Measurements from ENCODE around the gene TARS2. TPM values are rescaled to one million over a fixed set of nuclear protein-coding genes. Genes with fewer than 3 reads are reported as not detected.

TARS2 gene
- total and polyA plus RNA-seq, 2 of the 13 experiments (the other 11 are each of a cell fraction or from before 2014, with no cell fraction given) = 21.3 to 22.8 TPM

DNA sequence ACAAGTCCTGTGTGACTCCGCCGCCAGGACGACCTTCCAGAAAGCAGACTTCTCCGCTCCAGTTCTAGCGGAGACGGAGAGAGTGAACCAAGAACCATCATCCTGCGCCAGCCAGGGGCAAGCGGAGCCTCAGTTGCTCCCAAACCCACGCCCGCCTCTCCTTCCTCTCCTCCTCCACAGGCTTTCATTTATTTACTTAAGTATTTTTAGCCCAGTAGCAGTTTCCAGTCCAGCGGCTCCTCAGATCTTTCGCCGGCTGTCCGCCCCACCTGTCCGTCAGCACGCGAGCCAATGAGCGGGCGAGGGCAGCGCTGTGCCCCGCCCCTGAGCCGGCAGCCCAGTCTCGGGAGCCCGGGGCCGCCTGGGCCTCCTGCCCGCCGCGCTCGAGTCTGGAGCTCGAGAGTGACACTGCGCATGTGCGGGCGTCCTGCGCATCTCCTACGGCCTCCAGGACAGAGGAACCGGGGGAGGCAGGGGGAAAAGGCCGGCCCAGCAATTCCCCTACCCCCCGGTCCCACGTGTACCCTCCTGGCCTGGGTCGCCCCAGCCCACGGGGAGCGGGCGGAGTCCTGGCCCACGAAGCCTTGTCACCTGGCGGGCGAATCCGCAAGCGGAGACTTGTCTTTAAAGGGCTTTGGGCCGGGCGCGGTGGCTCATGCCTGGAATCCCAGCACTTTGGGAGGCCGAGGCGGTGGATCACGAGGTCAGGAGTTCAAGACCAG is 28.3 kb downstream of the TARS2 start, which contains the start of gene FALEC (continued):
- TF ChIP-seq, protein P1, sequence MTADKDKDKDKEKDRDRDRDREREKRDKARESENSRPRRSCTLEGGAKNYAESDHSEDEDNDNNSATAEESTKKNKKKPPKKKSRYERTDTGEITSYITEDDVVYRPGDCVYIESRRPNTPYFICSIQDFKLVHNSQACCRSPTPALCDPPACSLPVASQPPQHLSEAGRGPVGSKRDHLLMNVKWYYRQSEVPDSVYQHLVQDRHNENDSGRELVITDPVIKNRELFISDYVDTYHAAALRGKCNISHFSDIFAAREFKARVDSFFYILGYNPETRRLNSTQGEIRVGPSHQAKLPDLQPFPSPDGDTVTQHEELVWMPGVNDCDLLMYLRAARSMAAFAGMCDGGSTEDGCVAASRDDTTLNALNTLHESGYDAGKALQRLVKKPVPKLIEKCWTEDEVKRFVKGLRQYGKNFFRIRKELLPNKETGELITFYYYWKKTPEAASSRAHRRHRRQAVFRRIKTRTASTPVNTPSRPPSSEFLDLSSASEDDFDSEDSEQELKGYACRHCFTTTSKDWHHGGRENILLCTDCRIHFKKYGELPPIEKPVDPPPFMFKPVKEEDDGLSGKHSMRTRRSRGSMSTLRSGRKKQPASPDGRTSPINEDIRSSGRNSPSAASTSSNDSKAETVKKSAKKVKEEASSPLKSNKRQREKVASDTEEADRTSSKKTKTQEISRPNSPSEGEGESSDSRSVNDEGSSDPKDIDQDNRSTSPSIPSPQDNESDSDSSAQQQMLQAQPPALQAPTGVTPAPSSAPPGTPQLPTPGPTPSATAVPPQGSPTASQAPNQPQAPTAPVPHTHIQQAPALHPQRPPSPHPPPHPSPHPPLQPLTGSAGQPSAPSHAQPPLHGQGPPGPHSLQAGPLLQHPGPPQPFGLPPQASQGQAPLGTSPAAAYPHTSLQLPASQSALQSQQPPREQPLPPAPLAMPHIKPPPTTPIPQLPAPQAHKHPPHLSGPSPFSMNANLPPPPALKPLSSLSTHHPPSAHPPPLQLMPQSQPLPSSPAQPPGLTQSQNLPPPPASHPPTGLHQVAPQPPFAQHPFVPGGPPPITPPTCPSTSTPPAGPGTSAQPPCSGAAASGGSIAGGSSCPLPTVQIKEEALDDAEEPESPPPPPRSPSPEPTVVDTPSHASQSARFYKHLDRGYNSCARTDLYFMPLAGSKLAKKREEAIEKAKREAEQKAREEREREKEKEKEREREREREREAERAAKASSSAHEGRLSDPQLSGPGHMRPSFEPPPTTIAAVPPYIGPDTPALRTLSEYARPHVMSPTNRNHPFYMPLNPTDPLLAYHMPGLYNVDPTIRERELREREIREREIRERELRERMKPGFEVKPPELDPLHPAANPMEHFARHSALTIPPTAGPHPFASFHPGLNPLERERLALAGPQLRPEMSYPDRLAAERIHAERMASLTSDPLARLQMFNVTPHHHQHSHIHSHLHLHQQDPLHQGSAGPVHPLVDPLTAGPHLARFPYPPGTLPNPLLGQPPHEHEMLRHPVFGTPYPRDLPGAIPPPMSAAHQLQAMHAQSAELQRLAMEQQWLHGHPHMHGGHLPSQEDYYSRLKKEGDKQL (CRISPR knock-in tag; IDR thresholded peaks at IDR 0.05; ENCODE audit: low read depth) = no peak
- no peak for TF ChIP-seq HNF4A (CRISPR knock-in tag; IDR thresholded peaks at IDR 0.05)
- TF ChIP-seq SP1 (IDR thresholded peaks at IDR 0.05) = no peak
- no peak; the same call in none of the 2 replicates for TF ChIP-seq SP1 (CRISPR knock-in tag; IDR thresholded peaks at IDR 0.05)
- no peak for TF ChIP-seq PTBP1 (IDR thresholded peaks at IDR 0.05; ENCODE audit: low read depth, low read length, poor library complexity, severe bottlenecking)
- no peak for TF ChIP-seq KMT2A (CRISPR knock-in tag; IDR thresholded peaks at IDR 0.05)
- TF ChIP-seq HNRNPL (IDR thresholded peaks at IDR 0.05; ENCODE audit: low read depth, low read length) = no peak
- TF ChIP-seq, protein P2, sequence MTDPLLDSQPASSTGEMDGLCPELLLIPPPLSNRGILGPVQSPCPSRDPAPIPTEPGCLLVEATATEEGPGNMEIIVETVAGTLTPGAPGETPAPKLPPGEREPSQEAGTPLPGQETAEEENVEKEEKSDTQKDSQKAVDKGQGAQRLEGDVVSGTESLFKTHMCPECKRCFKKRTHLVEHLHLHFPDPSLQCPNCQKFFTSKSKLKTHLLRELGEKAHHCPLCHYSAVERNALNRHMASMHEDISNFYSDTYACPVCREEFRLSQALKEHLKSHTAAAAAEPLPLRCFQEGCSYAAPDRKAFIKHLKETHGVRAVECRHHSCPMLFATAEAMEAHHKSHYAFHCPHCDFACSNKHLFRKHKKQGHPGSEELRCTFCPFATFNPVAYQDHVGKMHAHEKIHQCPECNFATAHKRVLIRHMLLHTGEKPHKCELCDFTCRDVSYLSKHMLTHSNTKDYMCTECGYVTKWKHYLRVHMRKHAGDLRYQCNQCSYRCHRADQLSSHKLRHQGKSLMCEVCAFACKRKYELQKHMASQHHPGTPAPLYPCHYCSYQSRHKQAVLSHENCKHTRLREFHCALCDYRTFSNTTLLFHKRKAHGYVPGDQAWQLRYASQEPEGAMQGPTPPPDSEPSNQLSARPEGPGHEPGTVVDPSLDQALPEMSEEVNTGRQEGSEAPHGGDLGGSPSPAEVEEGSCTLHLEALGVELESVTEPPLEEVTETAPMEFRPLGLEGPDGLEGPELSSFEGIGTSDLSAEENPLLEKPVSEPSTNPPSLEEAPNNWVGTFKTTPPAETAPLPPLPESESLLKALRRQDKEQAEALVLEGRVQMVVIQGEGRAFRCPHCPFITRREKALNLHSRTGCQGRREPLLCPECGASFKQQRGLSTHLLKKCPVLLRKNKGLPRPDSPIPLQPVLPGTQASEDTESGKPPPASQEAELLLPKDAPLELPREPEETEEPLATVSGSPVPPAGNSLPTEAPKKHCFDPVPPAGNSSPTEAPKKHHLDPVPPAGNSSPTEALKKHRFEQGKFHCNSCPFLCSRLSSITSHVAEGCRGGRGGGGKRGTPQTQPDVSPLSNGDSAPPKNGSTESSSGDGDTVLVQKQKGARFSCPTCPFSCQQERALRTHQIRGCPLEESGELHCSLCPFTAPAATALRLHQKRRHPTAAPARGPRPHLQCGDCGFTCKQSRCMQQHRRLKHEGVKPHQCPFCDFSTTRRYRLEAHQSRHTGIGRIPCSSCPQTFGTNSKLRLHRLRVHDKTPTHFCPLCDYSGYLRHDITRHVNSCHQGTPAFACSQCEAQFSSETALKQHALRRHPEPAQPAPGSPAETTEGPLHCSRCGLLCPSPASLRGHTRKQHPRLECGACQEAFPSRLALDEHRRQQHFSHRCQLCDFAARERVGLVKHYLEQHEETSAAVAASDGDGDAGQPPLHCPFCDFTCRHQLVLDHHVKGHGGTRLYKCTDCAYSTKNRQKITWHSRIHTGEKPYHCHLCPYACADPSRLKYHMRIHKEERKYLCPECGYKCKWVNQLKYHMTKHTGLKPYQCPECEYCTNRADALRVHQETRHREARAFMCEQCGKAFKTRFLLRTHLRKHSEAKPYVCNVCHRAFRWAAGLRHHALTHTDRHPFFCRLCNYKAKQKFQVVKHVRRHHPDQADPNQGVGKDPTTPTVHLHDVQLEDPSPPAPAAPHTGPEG (CRISPR knock-in tag; IDR thresholded peaks at IDR 0.05) = no peak
- peak; percentile 80 for TF ChIP-seq HNRNPLL (IDR thresholded peaks at IDR 0.05; ENCODE audit: low read depth, low read length, poor library complexity, severe bottlenecking)
- no peak for TF ChIP-seq ZNF549 (CRISPR knock-in tag; IDR thresholded peaks at IDR 0.05)
- no peak for TF ChIP-seq ZNF773 (CRISPR knock-in tag; IDR thresholded peaks at IDR 0.05; ENCODE audit: borderline replicate concordance)
- peak; percentile 37; the same call in 1 of the 2 replicates for TF ChIP-seq ELF3 (CRISPR knock-in tag; IDR thresholded peaks at IDR 0.05)
- TF ChIP-seq CENPX (CRISPR knock-in tag; IDR thresholded peaks at IDR 0.05) = no peak
- TF ChIP-seq ZNF354B (CRISPR knock-in tag; IDR thresholded peaks at IDR 0.05) = no peak
- peak; percentile 68; the same call in 1 of the 2 replicates for TF ChIP-seq ZNF547 (CRISPR knock-in tag; IDR thresholded peaks at IDR 0.05)
- TF ChIP-seq, protein P3, sequence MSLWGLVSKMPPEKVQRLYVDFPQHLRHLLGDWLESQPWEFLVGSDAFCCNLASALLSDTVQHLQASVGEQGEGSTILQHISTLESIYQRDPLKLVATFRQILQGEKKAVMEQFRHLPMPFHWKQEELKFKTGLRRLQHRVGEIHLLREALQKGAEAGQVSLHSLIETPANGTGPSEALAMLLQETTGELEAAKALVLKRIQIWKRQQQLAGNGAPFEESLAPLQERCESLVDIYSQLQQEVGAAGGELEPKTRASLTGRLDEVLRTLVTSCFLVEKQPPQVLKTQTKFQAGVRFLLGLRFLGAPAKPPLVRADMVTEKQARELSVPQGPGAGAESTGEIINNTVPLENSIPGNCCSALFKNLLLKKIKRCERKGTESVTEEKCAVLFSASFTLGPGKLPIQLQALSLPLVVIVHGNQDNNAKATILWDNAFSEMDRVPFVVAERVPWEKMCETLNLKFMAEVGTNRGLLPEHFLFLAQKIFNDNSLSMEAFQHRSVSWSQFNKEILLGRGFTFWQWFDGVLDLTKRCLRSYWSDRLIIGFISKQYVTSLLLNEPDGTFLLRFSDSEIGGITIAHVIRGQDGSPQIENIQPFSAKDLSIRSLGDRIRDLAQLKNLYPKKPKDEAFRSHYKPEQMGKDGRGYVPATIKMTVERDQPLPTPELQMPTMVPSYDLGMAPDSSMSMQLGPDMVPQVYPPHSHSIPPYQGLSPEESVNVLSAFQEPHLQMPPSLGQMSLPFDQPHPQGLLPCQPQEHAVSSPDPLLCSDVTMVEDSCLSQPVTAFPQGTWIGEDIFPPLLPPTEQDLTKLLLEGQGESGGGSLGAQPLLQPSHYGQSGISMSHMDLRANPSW (CRISPR knock-in tag; IDR thresholded peaks at IDR 0.05; ENCODE audit: borderline replicate concordance) = no peak
